SH-SY5Y (cell line): ENCODE results near the gene MXRA7.

Experiments used
- GATA2 ChIP-seq: IDR thresholded peaks from 2 replicates; pipeline ENCODE4 v1.6.1; 2011; ENCODE audit warnings: mild to moderate bottlenecking, low read depth, low read length
- GATA3 ChIP-seq: IDR thresholded peaks from 2 replicates; pipeline ENCODE4 v1.6.1; 2011; ENCODE audit warnings: low read depth, mild to moderate bottlenecking, low read length, moderate library complexity

DNA sequence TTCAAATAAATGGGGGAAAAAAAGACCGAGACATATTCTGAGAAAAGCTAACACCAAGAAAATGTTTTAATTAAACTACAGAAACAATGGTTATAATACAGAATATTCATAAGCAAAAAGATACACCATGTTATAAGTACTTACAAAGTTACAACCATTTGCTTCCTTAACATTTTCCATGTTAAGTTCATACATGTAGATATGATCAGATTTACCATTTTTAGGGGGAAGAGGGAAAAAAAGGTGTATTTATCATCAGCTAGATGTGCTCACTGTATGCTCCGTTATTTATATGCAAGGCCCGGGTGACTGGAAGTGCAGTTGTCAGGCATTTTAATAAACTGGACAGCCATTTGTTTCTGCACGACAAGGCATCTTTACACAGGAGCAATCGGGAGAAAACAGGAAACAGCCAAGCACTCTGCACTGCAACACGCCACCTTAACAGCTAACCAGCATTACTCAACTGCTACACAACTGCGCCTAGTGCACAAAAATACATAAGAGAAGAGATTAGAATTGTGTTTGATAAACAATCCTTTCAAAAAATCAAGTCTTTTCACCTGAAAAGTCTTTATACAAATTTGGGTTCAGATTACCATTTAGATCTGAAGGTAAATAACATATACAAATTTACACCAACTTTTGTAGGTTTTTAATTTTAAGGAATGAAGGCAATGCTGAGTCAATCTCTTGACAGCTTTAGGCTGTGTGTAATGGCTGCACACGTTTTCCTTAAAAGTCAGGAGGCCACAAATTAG is 23.5 kb upstream of the MXRA7 start:
- no peak for TF ChIP-seq GATA3
- TF ChIP-seq GATA2, result no peak
